Karpas-422 (cell line): ENCODE measurements around the gene HMX1. TPM values are rescaled to one million over a fixed set of nuclear protein-coding genes. Genes with fewer than 3 reads are reported as not detected.

Experiments
- DNase-seq: peaks from one replicate; pipeline ENCODE4 v3.0.0-alpha.2; 2015
- H2AFZ ChIP-seq: fragments of 200-600 bp; sonication (generic); 2 replicates; pipeline ENCODE4 v1.6.1; 2014; ENCODE audit warnings: antibody characterized with exemption, low read length, mixed read lengths
- H3K27ac ChIP-seq: fragments of 200-600 bp; sonication (generic); 2 replicates; pipeline ENCODE4 v1.5.1; 2014; ENCODE audit warnings: mild to moderate bottlenecking, low read length, moderate library complexity
- H3K27me3 ChIP-seq: fragments of 200-600 bp; sonication (generic); 2 replicates; pipeline ENCODE4 v1.6.1; 2014; ENCODE audit warnings: low read length, mixed read lengths
- H3K36me3 ChIP-seq: fragments of 200-600 bp; sonication (generic); 2 replicates; pipeline ENCODE4 v1.6.1; 2014; ENCODE audit warnings: low read length, mixed read lengths; ENCODE audit not compliant: insufficient read depth
- H3K4me1 ChIP-seq: fragments of 200-600 bp; sonication (generic); 2 replicates; pipeline ENCODE4 v1.6.1; 2014; ENCODE audit warnings: mild to moderate bottlenecking, low read length, mixed read lengths
- H3K4me2 ChIP-seq: fragments of 200-600 bp; sonication (generic); 2 replicates; pipeline ENCODE4 v1.6.1; 2014; ENCODE audit warnings: low read length, low read depth, mild to moderate bottlenecking; ENCODE audit not compliant: poor library complexity, severe bottlenecking
- H3K4me3 ChIP-seq: fragments of 200-600 bp; sonication (generic); 2 replicates; pipeline ENCODE4 v1.5.1; 2014; ENCODE audit warnings: mild to moderate bottlenecking, antibody characterized with exemption, low read length, mixed read lengths
- H3K79me2 ChIP-seq: fragments of 200-600 bp; sonication (generic); 2 replicates; pipeline ENCODE4 v1.6.1; 2014; ENCODE audit warnings: mild to moderate bottlenecking, low read length, mixed read lengths
- H3K9ac ChIP-seq: fragments of 200-600 bp; sonication (generic); 2 replicates; pipeline ENCODE4 v1.6.0; 2014; ENCODE audit warnings: low read length
- H3K9me2 ChIP-seq: fragments of 200-600 bp; sonication (generic), shearing (Covaris generic); replicated peaks from 2 replicates; pipeline ENCODE4 v1.6.0; 2014; ENCODE audit warnings: mild to moderate bottlenecking, low read length, moderate library complexity; ENCODE audit not compliant: insufficient read depth
- H3K9me3 ChIP-seq: fragments of 300-700, 200-600 bp; sonication (generic); 2 replicates; pipeline ENCODE4 v1.6.1; 2014; ENCODE audit warnings: low read length, mixed read lengths
- H4K20me1 ChIP-seq: fragments of 200-600 bp; sonication (generic); 2 replicates; pipeline ENCODE4 v1.6.1; 2014; ENCODE audit warnings: mild to moderate bottlenecking, antibody characterized with exemption, low read length, low read depth; ENCODE audit not compliant: insufficient read depth
- total RNA-seq: library from RNA; depleted of rRNA; stranded (reverse); fragments of >200 nt; shearing (Covaris generic); gene quantifications from 2 replicates; pipeline ENCODE4 v1.2.3, GENCODE V29; 2014; ENCODE audit warnings: low replicate concordance

Gene HMX1
- total RNA-seq, 1 experiment from 2014 or later, result not detected

DNA sequence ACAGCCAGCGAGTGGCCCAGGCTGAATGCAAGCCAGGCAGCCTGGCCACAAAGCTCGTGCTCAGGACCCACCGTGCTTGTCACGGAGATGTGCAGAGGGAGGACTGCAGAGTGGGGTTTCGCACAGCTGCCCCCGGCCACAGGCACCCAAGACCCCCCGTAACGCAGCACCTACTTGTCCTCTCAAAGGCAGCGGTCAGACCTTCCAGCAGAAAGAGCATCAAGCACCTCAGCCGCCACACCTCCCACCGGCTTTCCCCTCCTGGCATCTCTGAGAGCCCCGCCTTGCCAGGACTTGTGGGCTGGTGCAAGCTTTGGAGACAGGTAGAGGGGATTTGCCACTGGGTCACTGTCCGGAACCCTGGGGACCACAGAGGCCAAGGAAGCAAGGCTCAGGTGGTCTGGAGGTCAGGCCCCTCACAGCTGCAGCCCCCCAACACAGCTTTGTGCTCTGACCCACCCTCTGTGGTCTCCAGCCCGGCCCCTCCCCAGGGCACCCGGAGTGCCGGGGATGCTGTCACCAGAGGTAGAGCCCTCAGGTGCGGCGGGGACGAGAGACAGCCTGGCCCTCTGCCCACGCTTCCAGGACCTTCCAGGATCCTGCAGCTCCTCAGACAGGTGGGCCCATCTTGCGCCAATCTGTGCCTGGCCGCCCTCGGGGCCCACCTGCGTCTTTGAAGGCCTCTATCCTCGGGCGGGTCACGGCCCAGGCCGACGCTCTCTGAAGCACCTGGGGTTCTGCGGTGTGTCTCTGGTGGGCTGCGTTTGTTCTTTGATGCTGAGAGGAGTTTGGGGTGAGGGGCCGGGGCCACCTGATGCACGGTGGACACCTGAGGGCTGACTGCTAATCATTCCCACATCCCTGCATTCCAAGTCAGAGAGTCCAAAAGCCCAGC lies 34.4 kb upstream of the HMX1 start:
- Histone ChIP-seq H3K4me3 (no peak overlapping the region), H3K79me2 (no peaks in the 10 kb centered on the region), H3K36me3 (no peaks in the 10 kb centered on the region), H3K27ac (no peak overlapping the region), H3K9me2 (no peaks in the 10 kb centered on the region), H3K9ac (no peak overlapping the region), H3K4me2 (no peak overlapping the region), H3K4me1 (no peaks in the 10 kb centered on the region), H2AFZ (no peak overlapping the region), H4K20me1 (no peaks in the 10 kb centered on the region), H3K9me3 (peaks cover 5% of the 10 kb centered on the region; the same call in 1 of the 2 replicates), H3K27me3 (no peaks in the 10 kb centered on the region)
- no peak for DNase-seq

- Histone ChIP-seq H2AFZ (no peak overlapping the region), H3K79me2 (no peaks in the 10 kb centered on the region), H4K20me1 (no peaks in the 10 kb centered on the region), H3K9me2 (no peaks in the 10 kb centered on the region), H3K27me3 (no peaks in the 10 kb centered on the region), H3K9ac (no peak overlapping the region), H3K27ac (no peak overlapping the region), H3K4me3 (no peak overlapping the region), H3K4me1 (no peaks in the 10 kb centered on the region), H3K9me3 (peaks cover 6% of the 10 kb centered on the region; the same call in 1 of the 2 replicates), H3K36me3 (no peaks in the 10 kb centered on the region), H3K4me2 (no peak overlapping the region)
- no peak for DNase-seq
These were observed 33.7 kb upstream of the HMX1 start for GRCh38 chr4:8905226-8905772.

- Histone ChIP-seq H3K9ac (no peak overlapping the region), H3K4me3 (no peak overlapping the region), H3K9me2 (no peaks in the 10 kb centered on the region), H4K20me1 (no peaks in the 10 kb centered on the region), H3K4me2 (no peak overlapping the region), H3K27ac (no peak overlapping the region), H3K4me1 (no peaks in the 10 kb centered on the region), H3K36me3 (no peaks in the 10 kb centered on the region), H2AFZ (no peak overlapping the region), H3K79me2 (no peaks in the 10 kb centered on the region), H3K27me3 (no peaks in the 10 kb centered on the region), H3K9me3 (peaks cover 6% of the 10 kb centered on the region; the same call in 1 of the 2 replicates)
- no peak for DNase-seq
These were observed 33.0 kb upstream of the HMX1 start for GRCh38 chr4:8904666-8905065.

GRCh38 chr4:8904041-8904501 lies 32.4 kb upstream of the HMX1 start:
- Histone ChIP-seq H4K20me1 (no peaks in the 10 kb centered on the region), H3K36me3 (no peaks in the 10 kb centered on the region), H3K27ac (no peak overlapping the region), H3K9ac (no peak overlapping the region), H3K4me1 (no peaks in the 10 kb centered on the region), H2AFZ (no peak overlapping the region), H3K4me3 (no peak overlapping the region), H3K4me2 (no peak overlapping the region), H3K9me2 (no peaks in the 10 kb centered on the region), H3K27me3 (no peaks in the 10 kb centered on the region), H3K79me2 (no peaks in the 10 kb centered on the region), H3K9me3 (peaks cover 6% of the 10 kb centered on the region; the same call in 1 of the 2 replicates)
- no peak for DNase-seq

DNA sequence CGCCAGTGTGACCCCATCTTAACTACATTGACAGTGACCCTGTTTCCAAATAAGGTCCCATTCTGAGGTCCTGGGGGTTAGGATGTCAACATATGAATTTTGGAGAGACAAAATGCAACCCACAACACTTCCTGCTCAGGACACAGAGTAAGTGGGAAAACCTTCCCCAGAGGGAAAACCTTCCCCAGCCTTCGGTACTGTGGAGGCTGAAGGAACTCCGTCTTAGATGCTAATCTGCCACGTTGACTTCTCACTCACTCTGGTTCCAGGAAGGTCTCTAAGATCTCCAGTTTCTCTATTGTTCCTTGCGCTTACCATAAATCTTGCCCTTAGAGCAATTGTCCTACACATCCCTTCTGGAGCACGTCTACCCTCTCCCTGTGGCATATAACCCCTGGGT lies 29.7 kb upstream of the HMX1 start:
- H3K4me2 ChIP-seq, result no peak overlapping the region
- no peaks in the 10 kb centered on the region for H3K79me2 ChIP-seq
- H3K4me1 ChIP-seq, result no peaks in the 10 kb centered on the region
- peaks cover 6% of the 10 kb centered on the region; the same call in 1 of the 2 replicates for H3K9me3 ChIP-seq
- no peaks in the 10 kb centered on the region for H3K9me2 ChIP-seq
- H2AFZ ChIP-seq, result no peak overlapping the region
- no peak overlapping the region for H3K27ac ChIP-seq
- DNase-seq, result no peak
- H4K20me1 ChIP-seq, result no peaks in the 10 kb centered on the region
- no peaks in the 10 kb centered on the region for H3K36me3 ChIP-seq
- H3K4me3 ChIP-seq, result no peak overlapping the region
- no peak overlapping the region for H3K9ac ChIP-seq
- H3K27me3 ChIP-seq, result no peaks in the 10 kb centered on the region

- Histone ChIP-seq H3K9me3 (peaks cover 6% of the 10 kb centered on the region; the same call in 1 of the 2 replicates), H2AFZ (no peak overlapping the region), H3K27ac (no peak overlapping the region), H3K4me3 (no peak overlapping the region), H4K20me1 (no peaks in the 10 kb centered on the region), H3K4me2 (no peak overlapping the region), H3K9ac (no peak overlapping the region), H3K4me1 (no peaks in the 10 kb centered on the region), H3K79me2 (no peaks in the 10 kb centered on the region), H3K27me3 (no peaks in the 10 kb centered on the region), H3K36me3 (no peaks in the 10 kb centered on the region), H3K9me2 (no peaks in the 10 kb centered on the region)
- no peak for DNase-seq
These were observed 28.9 kb upstream of the HMX1 start for GRCh38 chr4:8900588-8900987.

DNA sequence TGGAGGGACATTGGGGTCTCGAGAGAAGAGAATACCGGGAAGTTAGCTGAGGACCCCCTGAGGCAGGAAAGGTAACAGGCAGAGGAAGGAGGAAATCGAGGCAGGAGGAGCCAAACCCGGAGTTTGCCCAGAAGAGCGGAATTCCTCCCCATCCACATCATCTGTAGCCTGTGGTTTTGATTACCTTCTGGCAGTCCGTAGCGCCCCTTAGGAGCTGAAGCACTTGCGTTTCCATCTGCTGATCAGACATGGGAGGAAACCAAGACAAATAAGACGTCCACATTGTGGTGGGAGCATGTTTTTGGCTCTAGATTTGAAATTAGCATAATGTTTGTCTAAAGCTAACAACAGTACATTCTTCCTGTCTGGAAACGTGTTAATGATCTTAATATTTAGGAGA lies 26.8 kb upstream of the HMX1 start:
- Histone ChIP-seq H3K4me3 (no peak overlapping the region), H3K9me3 (peaks cover 6% of the 10 kb centered on the region; the same call in 1 of the 2 replicates), H4K20me1 (no peaks in the 10 kb centered on the region), H3K27me3 (no peaks in the 10 kb centered on the region), H3K27ac (no peak overlapping the region), H3K4me1 (no peaks in the 10 kb centered on the region), H3K9ac (no peak overlapping the region), H3K36me3 (no peaks in the 10 kb centered on the region), H3K9me2 (no peaks in the 10 kb centered on the region), H3K79me2 (no peaks in the 10 kb centered on the region), H3K4me2 (no peak overlapping the region), H2AFZ (no peak overlapping the region)
- DNase-seq, result no peak
